SK-N-SH treated with all-trans-retinoic acid at 6 μM for 48 hours (cell line): ENCODE data around the gene ANKRD13D.

Experiments used
- CREB5 ChIP-seq: fragments of 250-450 bp; sonication (Bioruptor Pico); IDR thresholded peaks from 2 replicates; pipeline ENCODE4 v1.5.1; 2020; ENCODE audit warnings: low read depth, mild to moderate bottlenecking, moderate library complexity
- PPARA ChIP-seq: fragments of 250-450 bp; sonication (Bioruptor Pico); IDR thresholded peaks from 2 replicates; pipeline ENCODE4 v1.5.0; 2020; ENCODE audit warnings: mild to moderate bottlenecking, borderline replicate concordance
- TSHZ2 ChIP-seq: fragments of 250-450 bp; sonication (Bioruptor Pico); IDR thresholded peaks from 2 replicates; pipeline ENCODE4 v1.5.0; 2020; ENCODE audit warnings: mild to moderate bottlenecking, moderate library complexity
- ZNF70 ChIP-seq: fragments of 450-650 bp; formaldehyde crosslinking; IDR thresholded peaks from 2 replicates; pipeline ENCODE4 v1.5.0; 2020; ENCODE audit warnings: mild to moderate bottlenecking, moderate library complexity

- TF ChIP-seq TSHZ2 (no peak), CREB5 (CRISPR knock-in tag) (no peak), PPARA (CRISPR knock-in tag) (no peak), ZNF70 (no peak)
Observed at GRCh38 chr11:67314218-67314617, 25.1 kb downstream of the ANKRD13D start.
